BJ (cell line): ENCODE data around the gene PLSCR4. TPM values are rescaled to one million over a fixed set of nuclear protein-coding genes. Genes with fewer than 3 reads are reported as not detected.
"Not testable (repeated sequence)": the region's sequence is repeated elsewhere in the genome, so short reads cannot be mapped to it uniquely, and the experiment has no call there.

Experiments
- CTCF ChIA-PET: fragments of 350-600 bp; formaldehyde crosslinking; extraction: SDS; loops from one replicate; lab custom pipeline; 2021; ENCODE audit warnings: antibody characterized with exemption, inconsistent platforms; lab: Yijun Ruan, JAX
- POLR2A ChIA-PET: fragments of 300-600 bp; sonication (Branson Sonifier 250); formaldehyde crosslinking; extraction: SDS; loops from one replicate; lab custom pipeline; 2021; ENCODE audit warnings: antibody characterized with exemption; lab: Charles Lee
- DNase-seq: peaks from one replicate; pipeline ENCODE4 v3.0.0-alpha.2; 2011; ENCODE audit warnings: low read depth
- H3K27me3 ChIP-seq: 2 replicates; pipeline ENCODE4 v1.6.0; 2011; ENCODE audit warnings: low read length; ENCODE audit not compliant: control insufficient read depth, insufficient read depth
- H3K36me3 ChIP-seq: 2 replicates; pipeline ENCODE4 v1.5.1; 2011; ENCODE audit warnings: low read length; ENCODE audit not compliant: control insufficient read depth, insufficient read depth
- H3K4me3 ChIP-seq: 2 replicates; pipeline ENCODE4 v1.5.1; 2011; ENCODE audit warnings: low read depth, mild to moderate bottlenecking, control low read depth, low read length
- polyA minus RNA-seq: library from RNA; depleted of rRNA, polyadenylated mRNA; stranded (reverse); fragments of >200 nt; gene quantifications from 2 replicates; pipeline ENCODE4 v1.2.3, GENCODE V29; 2011; rRNA and poly(A)+ RNA removed
- polyA plus RNA-seq: library from polyadenylated mRNA; depleted of rRNA; stranded (reverse); fragments of >200 nt; gene quantifications from 2 replicates; pipeline ENCODE4 v1.2.3, GENCODE V29; 2011; rRNA removed
- TF ChIP-seq, protein P1 (sequence below): IDR thresholded peaks from 2 replicates; pipeline ENCODE4 v1.5.1; 2011; ENCODE audit warnings: low read depth, mild to moderate bottlenecking, control low read depth, inconsistent platforms, low read length, moderate library complexity; ENCODE audit not compliant: insufficient read depth

Gene PLSCR4, protein sequence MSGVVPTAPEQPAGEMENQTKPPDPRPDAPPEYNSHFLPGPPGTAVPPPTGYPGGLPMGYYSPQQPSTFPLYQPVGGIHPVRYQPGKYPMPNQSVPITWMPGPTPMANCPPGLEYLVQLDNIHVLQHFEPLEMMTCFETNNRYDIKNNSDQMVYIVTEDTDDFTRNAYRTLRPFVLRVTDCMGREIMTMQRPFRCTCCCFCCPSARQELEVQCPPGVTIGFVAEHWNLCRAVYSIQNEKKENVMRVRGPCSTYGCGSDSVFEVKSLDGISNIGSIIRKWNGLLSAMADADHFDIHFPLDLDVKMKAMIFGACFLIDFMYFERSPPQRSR
- 28.4 and 31.7 TPM in 2 replicates for polyA plus RNA-seq
- polyA minus RNA-seq, result 15.4 and 18.9 TPM in 2 replicates

DNA sequence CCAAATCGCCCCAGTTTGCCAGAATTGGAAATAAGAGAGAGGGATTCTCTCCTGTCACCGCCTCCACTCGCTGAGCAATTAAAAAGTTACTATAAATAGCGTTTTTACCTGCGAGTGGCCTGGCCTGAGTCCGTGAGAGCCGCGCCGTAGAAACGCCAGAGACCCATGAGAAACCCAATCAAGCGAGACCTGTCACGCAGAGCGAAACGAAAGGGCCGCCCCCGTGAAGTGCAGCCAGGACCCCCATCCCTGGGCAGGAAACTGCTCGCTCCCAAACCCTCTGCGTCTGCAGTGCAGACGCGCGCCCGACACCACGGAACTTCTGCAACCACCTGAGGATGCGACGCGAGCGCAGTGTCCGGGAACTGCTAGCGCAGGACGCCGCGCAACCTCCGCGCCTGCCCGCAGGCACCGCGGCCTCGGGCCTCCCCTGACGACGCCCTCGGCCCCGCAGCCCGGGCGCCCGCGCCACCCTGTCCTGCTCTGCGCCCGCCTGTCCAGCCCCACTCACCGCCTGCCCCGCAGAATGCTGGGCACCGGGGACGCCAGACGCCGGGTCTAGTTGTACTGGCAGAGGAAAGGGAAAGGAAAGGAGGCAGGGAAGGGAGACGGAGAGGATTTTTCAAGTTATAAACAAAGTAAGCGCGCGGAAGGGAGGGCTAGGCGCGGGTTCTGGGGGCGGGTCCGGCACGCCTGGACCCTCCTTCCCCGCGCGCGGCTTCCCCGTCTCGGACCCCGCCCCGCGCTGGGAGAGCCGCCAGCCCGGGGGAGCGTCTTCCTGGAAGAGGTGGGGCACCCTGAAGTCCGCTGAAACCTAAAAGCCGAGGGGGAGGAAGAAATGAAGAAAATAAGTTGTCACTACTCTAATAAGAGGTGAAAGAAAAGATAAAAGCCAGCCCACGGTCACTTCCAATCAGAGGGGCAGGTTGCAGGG lies at the start of gene PLSCR4:
PLSCR4 (minus strand) TSS at position 657 of the 934 bp plus-strand sequence. CDS start 29,034 bp downstream, outside the sequence.
- Histone ChIP-seq H3K27me3 (no peaks in the 10 kb centered on the region), H3K4me3 (peak within 1 kb of the TSS; percentile 68), H3K36me3 (no peaks in the 10 kb centered on the region)
- TF ChIP-seq, protein P1, sequence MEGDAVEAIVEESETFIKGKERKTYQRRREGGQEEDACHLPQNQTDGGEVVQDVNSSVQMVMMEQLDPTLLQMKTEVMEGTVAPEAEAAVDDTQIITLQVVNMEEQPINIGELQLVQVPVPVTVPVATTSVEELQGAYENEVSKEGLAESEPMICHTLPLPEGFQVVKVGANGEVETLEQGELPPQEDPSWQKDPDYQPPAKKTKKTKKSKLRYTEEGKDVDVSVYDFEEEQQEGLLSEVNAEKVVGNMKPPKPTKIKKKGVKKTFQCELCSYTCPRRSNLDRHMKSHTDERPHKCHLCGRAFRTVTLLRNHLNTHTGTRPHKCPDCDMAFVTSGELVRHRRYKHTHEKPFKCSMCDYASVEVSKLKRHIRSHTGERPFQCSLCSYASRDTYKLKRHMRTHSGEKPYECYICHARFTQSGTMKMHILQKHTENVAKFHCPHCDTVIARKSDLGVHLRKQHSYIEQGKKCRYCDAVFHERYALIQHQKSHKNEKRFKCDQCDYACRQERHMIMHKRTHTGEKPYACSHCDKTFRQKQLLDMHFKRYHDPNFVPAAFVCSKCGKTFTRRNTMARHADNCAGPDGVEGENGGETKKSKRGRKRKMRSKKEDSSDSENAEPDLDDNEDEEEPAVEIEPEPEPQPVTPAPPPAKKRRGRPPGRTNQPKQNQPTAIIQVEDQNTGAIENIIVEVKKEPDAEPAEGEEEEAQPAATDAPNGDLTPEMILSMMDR, result no peak
- peak; percentile 19 for DNase-seq
- POLR2A ChIA-PET, result no interaction called here
- CTCF ChIA-PET, result no interaction called here

DNA sequence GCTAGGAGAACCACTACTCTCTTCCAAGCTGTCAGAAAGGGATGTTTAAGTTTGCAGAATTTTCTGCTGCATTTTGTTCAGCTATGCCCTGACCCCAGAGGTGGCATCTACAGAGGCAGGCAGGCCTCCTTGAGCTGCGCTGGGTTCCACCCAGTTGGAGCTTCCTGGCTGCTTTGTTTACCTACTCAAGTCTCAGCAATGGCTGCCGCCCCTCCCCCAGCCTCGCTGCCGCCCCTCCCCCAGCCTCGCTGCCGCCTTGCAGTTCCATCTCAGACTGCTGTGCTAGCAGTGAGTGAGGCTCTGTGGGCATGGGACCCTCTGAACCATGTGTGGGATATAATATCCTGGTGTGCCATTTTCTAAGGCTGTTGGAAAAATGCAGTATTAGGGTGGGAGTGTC lies 42.5 kb upstream of the PLSCR4 start:
- POLR2A ChIA-PET, H3K27me3 ChIP-seq, H3K4me3 ChIP-seq, DNase-seq, H3K36me3 ChIP-seq: not testable (repeated sequence)
- CTCF ChIA-PET, result interaction anchor here (1.3 kb wide), 1 partner anchor 33 kb away, joined by 3 read pairs; no protein-coding TSS in a partner anchor

DNA sequence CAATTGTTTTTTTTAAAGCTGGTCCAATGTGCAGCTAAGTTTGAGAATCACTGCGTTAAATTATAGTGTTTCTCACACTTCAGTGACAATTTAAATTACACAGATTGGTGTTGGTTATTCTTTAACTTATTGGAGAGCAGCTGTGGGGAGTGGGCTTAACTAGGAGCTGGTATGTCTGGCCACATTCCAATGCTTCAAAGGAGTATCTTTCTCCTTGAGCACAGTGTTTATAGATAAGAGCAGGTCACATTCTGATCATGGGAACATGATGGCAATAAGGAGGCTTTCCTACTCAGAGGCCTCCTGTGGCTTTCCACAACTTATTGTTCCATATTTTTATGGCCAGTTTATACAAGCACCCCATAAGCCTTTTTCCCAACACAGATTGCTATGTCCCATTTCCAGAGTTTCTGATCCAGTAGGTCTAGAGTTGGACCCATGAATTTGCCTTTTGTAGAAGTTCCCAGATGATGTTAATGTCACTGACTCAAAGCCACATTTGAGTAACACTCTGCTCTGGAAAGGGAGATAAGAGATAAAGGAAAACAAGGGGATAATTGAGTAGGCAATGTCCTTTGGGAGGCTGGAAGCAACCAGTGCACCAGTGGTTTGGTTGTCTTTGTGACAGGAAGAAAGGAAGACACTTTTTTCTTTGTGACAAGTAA lies 33.0 kb upstream of the PLSCR4 start:
- Histone ChIP-seq H3K4me3 (no peak overlapping the region), H3K36me3 (no peaks in the 10 kb centered on the region), H3K27me3 (no peaks in the 10 kb centered on the region)
- ChIA-PET CTCF (no interaction called here), POLR2A (no interaction called here)
- DNase-seq, result no peak
- TF ChIP-seq, protein P1, result no peak

DNA sequence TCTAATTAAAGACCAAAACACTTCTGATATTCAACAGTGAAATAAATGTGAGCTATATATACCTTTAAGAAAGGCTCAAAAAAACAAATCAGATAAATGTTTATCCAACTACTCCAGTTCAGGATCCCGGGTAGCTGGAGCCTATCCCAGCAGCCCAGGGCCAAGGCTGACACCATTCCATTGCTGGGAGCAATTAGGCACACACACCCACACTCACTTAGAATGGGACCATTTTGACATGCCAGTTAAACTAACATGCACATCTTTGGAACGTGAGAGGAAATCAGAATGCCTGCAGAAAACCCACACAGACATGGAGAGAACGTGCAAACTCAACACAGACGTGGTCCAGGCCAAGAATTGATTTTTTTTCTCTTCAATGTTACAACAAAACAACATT lies 30.0 kb upstream of the PLSCR4 start:
- POLR2A ChIA-PET, result no interaction called here
- TF ChIP-seq, protein P1, result no peak
- no peak overlapping the region for H3K4me3 ChIP-seq
- CTCF ChIA-PET, result interaction anchor here (1.2 to 2.2 kb wide), 2 partner anchors 33 to 46 kb away, joined by 3 to 8 read pairs; no protein-coding TSS in a partner anchor
- H3K27me3 ChIP-seq, result no peaks in the 10 kb centered on the region
- no peaks in the 10 kb centered on the region for H3K36me3 ChIP-seq
- peak; percentile 82 for DNase-seq

DNA sequence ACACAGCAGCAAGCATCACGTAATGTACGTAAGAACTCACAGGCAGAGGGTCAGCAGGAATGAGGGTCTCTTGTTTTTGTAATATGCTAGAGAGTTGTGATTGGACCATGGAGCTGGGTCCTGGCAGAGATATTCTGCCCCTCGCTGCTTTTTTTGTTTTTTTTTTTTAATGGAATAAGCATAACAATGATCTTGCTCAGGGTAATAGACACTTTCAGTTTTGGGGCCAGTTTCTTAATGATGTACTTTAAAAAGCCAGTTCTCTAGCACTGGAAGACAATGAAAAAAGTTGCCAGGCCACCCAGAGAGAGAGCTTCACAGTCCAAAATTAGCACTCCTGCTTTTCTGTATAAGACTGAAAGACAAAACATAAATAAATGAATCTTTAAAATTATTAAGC lies 29.0 kb upstream of the PLSCR4 start:
- Histone ChIP-seq H3K36me3 (no peaks in the 10 kb centered on the region), H3K27me3 (no peaks in the 10 kb centered on the region), H3K4me3 (no peak overlapping the region)
- DNase-seq, result no peak
- POLR2A ChIA-PET, result no interaction called here
- CTCF ChIA-PET, result interaction anchor here (0.6 to 2.2 kb wide), 3 partner anchors 34 to 79 kb away, joined by 3 to 8 read pairs (median 3); no protein-coding TSS in a partner anchor
- TF ChIP-seq, protein P1, result no peak
